HG02623 (cell line): ENCODE data around the gene WWOX.

Experiments used
- ATAC-seq: cut with Tn5 transposase; IDR thresholded peaks from one replicate; pipeline ENCODE4 v1.9.1; 2021; ENCODE audit warnings: moderate library complexity; ENCODE audit not compliant: unreplicated experiment

The WWOX gene

GRCh38 chr16:78805556-78805955 is 706.1 kb downstream of the WWOX start:
- no peak for ATAC-seq

- no peak for ATAC-seq
Observed at GRCh38 chr16:78811247-78811646, 711.8 kb downstream of the WWOX start.

GRCh38 chr16:78812582-78812981 is 713.1 kb downstream of the WWOX start:
- ATAC-seq: no peak

GRCh38 chr16:78813661-78814311 is 714.3 kb downstream of the WWOX start:
- no peak for ATAC-seq

DNA sequence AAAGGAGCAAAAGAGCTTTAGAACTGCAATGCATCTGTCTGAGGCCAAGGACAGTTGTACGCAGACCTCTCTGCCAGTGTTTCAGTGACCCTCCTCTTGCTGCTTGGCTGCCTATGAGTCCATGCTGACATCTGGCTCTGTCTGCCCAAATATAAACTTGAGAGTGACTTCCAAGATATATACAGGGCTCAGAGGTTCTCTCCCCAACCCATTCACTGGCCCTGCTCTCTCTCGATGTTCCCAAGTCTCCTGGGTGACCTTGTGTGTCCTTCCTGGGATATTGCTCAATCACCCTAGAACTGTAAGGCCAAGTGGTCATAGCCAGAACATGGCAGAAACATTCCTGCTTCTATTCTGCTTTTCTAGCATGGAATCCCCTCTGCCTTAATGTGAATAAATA is 716.3 kb downstream of the WWOX start:
- ATAC-seq: no peak

DNA sequence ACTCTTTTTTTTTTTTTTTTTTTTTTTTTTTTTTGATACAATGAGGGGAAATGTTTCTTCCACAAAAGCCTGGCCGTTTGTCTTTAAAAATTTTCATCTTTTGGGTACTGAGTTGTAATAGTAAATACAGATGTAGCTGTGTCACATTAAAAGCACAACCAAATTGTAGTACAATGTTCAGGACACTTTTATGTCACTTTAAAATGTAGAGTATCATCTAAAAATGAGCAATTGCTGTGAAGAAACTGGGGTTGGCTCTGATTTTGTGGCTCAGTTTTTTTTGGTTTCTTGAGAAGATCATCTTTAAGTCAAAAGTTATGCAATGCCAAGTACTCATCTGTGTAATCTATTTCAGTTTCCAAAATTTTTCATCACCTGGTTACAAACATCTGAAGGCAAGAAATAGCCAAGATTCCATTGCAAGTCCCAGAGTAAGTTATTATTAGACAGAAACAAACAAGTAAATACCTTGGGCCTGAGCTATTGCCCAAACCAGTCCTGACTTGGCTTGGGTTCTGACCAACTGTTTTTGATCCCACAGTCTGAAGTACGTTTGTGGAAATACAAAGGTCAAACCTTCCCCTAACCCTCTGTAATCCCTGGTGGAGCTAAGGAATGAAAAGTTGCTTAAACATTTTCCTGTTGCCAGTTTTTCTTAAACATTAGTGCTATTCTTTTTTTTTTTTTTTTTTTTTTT is 717.2 kb downstream of the WWOX start:
- ATAC-seq: no peak

DNA sequence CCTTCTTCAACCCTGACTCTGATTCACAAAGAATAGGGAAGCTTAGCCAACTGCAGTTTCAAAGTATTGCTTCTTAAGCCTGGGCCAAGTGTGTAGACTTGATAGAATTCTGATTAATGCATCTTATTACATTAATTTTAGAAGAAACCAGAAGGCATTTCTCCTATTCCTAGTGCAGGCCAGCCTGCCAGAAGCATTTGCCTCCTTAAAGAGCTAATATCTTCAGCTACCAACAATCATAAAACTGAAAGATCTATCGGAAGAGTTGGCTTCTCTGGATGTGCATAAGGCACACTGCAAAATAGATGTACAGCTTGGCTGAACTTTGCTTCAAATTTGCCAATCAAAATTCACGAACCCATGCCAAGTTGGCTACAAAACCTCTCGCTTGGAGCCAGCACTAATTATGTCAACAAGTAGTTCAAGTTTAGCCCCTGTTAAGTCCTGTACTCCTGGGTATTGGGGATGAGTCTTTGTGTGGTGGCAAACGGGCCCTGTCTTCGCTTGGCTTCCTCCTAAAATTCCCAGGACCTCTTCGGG is 717.8 kb downstream of the WWOX start:
- no peak for ATAC-seq

GRCh38 chr16:78821335-78821734 is 721.9 kb downstream of the WWOX start:
- no peak for ATAC-seq

GRCh38 chr16:78822509-78822908 is 723.1 kb downstream of the WWOX start:
- no peak for ATAC-seq

- ATAC-seq: no peak
Observed at GRCh38 chr16:78823027-78823426, 723.6 kb downstream of the WWOX start.

DNA sequence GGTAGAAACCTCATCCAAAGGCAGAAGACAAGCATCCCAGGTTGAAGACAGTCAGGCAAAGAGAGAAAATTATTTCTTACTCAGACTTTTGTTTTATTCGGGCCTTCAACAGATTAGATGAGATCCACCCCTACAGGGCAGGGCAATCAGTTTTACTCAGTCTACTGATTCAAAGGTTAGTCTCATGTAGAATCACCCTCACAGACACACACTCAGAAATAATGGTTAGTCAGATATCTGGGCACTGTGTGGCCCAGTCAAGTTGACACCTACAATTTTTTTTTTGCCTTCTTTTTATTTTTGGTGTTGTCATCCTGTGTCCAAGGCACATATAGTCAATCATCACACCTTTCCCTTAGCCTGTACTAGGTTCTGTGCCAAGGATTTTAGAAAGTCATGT is 729.8 kb downstream of the WWOX start:
- no peak for ATAC-seq

GRCh38 chr16:78830599-78830998 is 731.1 kb downstream of the WWOX start:
- ATAC-seq: no peak

GRCh38 chr16:78832100-78832499 is 732.6 kb downstream of the WWOX start:
- no peak for ATAC-seq

GRCh38 chr16:78836802-78837491 is 737.5 kb downstream of the WWOX start:
- ATAC-seq: no peak

DNA sequence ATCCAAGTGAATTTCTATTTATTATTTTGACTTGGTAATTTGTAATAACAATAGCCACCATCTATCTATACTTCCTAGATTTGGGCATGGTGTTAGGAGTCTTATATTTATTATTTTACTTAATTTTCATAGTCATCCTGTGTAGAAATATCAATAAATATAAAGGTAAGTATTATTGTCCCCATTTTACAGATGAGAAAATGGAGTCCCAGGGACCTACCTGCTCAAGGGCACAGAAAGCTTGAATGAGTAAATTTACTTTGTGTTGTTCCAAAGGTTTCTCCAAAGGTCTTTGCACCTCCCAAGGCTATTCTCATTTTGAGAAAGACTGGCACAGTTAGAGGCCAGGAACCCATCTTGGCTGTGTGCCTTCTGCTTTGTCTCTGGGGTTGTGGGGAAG is 738.3 kb downstream of the WWOX start:
- ATAC-seq: no peak

- ATAC-seq: no peak
Observed at GRCh38 chr16:78838276-78838675, 738.8 kb downstream of the WWOX start.

- ATAC-seq: no peak
Observed at GRCh38 chr16:78842950-78843349, 743.5 kb downstream of the WWOX start.

DNA sequence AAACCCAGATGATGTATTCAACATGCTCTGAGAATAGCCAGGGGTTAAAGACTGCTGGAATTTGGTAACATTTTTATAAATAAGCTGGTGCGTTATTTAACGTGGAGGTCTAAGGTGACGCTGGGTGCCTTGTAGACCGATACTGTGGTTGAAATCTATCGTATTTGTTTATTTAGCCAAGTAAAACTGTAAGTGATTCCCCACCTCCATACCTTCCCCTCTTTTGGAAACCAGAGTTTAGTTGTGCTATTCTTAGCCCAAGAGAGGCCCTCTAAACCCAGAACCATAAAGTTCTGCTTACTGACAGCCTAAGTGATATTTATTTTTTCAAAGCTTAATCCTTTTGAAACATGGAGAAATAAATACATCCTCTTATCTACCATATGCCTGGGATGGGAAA is 744.5 kb downstream of the WWOX start:
- no peak for ATAC-seq

- ATAC-seq: no peak
Observed at GRCh38 chr16:78844682-78845081, 745.2 kb downstream of the WWOX start.

DNA sequence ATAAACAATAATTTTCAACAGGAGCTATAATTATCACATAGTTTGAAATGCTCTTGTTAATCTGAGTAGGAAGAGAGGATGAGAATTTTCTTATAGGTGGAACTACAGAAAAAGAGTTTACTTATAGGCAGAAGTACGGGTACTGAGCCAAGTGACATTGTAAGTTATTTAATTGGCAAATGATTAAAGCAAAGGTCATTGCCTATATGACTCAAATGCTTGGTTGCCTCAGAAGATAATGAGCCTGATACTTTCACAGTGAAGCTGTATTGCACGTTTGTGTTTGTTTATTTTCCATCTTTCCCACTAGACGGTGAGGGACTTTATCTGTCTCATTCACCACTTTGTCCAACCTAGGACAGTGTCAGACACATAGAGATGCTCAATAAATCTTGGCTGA is 751.8 kb downstream of the WWOX start:
- no peak for ATAC-seq

GRCh38 chr16:78852081-78852635 is 752.7 kb downstream of the WWOX start:
- no peak for ATAC-seq

GRCh38 chr16:78862022-78862421 is 762.6 kb downstream of the WWOX start:
- ATAC-seq: no peak
